K562 (cell line): Measurements from ENCODE around the gene PRAC1.

Source experiments
- JUND ChIP-seq, 2 experiments: IDR thresholded peaks; 2 replicates in 1 of 2; 3 replicates in 1 of 2; pipeline ENCODE4 v1.6.1; 2011; ENCODE audit warnings: borderline replicate concordance in 2 of 2, low read depth in 2 of 2, low read length in 2 of 2, improper control_type of control experiment in 1 of 2, missing biosample characterization in 1 of 2, missing genetic modification characterization in 1 of 2, missing genetic modification reagents in 1 of 2
- MEF2A ChIP-seq: IDR thresholded peaks from 2 replicates; pipeline ENCODE4 v1.6.1; 2011; ENCODE audit warnings: low read depth, mild to moderate bottlenecking, low read length, moderate library complexity; ENCODE audit not compliant: control insufficient read depth
- TF ChIP-seq, protein P1 (sequence below): fragments of 450-650 bp; formaldehyde crosslinking; IDR thresholded peaks from 2 replicates; pipeline ENCODE4 v1.4.0; 2022; ENCODE audit warnings: mild to moderate bottlenecking, moderate library complexity
- TF ChIP-seq, protein P2 (sequence below): fragments of 150-350 bp; conservative IDR thresholded peaks from 2 replicates; pipeline ENCODE4 v1.6.1; 2014; ENCODE audit warnings: low read length

DNA sequence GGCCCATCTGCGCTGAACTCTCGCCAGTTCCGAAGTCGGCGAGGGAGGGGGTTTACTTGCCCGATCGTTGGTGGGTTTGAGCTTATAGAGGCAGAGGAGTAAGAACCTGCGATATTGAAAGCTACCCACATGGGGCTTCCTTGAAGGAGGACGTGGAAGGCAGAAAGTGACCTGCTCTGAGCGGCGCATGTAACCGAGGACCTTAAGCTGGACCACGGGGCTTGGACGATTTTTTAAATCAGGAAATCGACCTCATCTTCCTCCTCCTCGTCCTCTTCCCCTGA is 2.6 kb upstream of the PRAC1 start:
- TF ChIP-seq JUND (IDR thresholded peaks at IDR 0.05; ENCODE audit: borderline replicate concordance, low read depth, low read length), result no peak
- TF ChIP-seq JUND (tag; IDR thresholded peaks at IDR 0.05; ENCODE audit: borderline replicate concordance, low read depth, low read length), result no peak
- TF ChIP-seq, protein P1, sequence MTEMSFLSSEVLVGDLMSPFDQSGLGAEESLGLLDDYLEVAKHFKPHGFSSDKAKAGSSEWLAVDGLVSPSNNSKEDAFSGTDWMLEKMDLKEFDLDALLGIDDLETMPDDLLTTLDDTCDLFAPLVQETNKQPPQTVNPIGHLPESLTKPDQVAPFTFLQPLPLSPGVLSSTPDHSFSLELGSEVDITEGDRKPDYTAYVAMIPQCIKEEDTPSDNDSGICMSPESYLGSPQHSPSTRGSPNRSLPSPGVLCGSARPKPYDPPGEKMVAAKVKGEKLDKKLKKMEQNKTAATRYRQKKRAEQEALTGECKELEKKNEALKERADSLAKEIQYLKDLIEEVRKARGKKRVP (CRISPR knock-in tag), result no peak
- TF ChIP-seq MEF2A, result no peak
- TF ChIP-seq, protein P2, sequence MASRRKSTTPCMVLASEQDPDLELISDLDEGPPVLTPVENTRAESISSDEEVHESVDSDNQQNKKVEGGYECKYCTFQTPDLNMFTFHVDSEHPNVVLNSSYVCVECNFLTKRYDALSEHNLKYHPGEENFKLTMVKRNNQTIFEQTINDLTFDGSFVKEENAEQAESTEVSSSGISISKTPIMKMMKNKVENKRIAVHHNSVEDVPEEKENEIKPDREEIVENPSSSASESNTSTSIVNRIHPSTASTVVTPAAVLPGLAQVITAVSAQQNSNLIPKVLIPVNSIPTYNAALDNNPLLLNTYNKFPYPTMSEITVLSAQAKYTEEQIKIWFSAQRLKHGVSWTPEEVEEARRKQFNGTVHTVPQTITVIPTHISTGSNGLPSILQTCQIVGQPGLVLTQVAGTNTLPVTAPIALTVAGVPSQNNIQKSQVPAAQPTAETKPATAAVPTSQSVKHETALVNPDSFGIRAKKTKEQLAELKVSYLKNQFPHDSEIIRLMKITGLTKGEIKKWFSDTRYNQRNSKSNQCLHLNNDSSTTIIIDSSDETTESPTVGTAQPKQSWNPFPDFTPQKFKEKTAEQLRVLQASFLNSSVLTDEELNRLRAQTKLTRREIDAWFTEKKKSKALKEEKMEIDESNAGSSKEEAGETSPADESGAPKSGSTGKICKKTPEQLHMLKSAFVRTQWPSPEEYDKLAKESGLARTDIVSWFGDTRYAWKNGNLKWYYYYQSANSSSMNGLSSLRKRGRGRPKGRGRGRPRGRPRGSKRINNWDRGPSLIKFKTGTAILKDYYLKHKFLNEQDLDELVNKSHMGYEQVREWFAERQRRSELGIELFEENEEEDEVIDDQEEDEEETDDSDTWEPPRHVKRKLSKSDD, result no peak
